ENCODE results near the gene ATP1A3.

ATP1A3 gene

DNA sequence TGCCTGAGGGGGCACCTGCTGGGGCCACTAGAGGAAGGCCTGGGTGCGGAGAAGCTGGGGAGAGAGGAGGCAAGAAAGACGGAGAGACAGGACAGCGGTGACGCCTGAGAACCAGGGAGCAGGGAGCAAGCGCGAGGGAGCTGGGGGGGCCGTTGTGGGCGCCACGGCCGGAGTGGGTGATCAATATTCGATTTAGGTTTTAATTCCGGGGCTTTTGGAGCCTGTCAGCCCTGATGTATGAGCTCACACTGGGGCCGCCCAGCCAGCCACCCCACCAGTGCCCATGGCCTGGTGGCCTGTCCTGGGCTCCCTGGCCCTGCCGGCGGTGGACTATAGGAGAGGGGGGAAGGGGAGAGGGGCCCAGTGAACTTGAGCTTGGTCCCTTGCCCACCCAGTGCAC is 57.1 kb downstream of the ATP1A3 start:
- H3K4me1 ChIP-seq (ENCODE audit: control insufficient read depth, insufficient read depth, low read length): peaks cover 5% of the 10 kb centered on the region
- H3K27ac ChIP-seq (ENCODE audit: insufficient read depth, low read depth, low read length, poor library complexity, severe bottlenecking): no peak overlapping the region
- 75 to 78% methylated on average over 15 of the region's 15 CpGs for WGBS, 2 experiments
- no peaks in the 10 kb centered on the region for H3K9me3 ChIP-seq (ENCODE audit: control insufficient read depth, low read length)
- H3K4me3 ChIP-seq (ENCODE audit: insufficient read depth, low read depth, low read length): no peak overlapping the region
- H3K27me3 ChIP-seq (ENCODE audit: control insufficient read depth, insufficient read depth, low read length, poor library complexity, severe bottlenecking): peaks cover 90% of the 10 kb centered on the region
- H3K36me3 ChIP-seq (ENCODE audit: control insufficient read depth, insufficient read depth, low read length): no peaks in the 10 kb centered on the region

DNA sequence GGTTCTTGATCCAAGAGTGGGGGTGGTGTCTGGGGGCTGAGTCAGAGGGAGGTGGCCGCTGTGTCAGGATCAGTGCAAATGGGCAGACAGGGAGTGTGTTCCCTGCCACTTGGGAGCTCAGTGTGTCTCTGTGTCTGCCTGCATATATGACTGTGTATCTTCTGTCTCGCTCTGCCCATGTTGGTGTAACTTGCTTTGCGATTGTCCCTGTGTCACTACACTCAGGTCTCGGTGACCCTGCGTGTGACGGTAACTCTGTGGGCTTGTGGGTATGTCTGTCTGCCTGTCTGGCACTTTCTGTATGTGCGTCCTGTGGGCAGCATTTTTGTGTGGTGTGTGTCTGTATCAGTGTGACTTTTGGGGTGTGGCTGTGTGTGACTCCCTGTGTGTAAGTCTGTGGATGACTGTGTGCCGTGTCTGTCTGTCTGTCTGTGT is 57.6 kb downstream of the ATP1A3 start:
- 86 to 88% methylated on average over 8 of the region's 8 CpGs for WGBS, 2 experiments
- peaks cover 91% of the 10 kb centered on the region for H3K27me3 ChIP-seq (ENCODE audit: control insufficient read depth, insufficient read depth, low read length, poor library complexity, severe bottlenecking)
- H3K4me3 ChIP-seq (ENCODE audit: insufficient read depth, low read depth, low read length): no peak overlapping the region
- H3K36me3 ChIP-seq (ENCODE audit: control insufficient read depth, insufficient read depth, low read length): no peaks in the 10 kb centered on the region
- H3K9me3 ChIP-seq (ENCODE audit: control insufficient read depth, low read length): no peaks in the 10 kb centered on the region
- peaks cover 5% of the 10 kb centered on the region for H3K4me1 ChIP-seq (ENCODE audit: control insufficient read depth, insufficient read depth, low read length)
- H3K27ac ChIP-seq (ENCODE audit: insufficient read depth, low read depth, low read length, poor library complexity, severe bottlenecking): no peak overlapping the region

DNA sequence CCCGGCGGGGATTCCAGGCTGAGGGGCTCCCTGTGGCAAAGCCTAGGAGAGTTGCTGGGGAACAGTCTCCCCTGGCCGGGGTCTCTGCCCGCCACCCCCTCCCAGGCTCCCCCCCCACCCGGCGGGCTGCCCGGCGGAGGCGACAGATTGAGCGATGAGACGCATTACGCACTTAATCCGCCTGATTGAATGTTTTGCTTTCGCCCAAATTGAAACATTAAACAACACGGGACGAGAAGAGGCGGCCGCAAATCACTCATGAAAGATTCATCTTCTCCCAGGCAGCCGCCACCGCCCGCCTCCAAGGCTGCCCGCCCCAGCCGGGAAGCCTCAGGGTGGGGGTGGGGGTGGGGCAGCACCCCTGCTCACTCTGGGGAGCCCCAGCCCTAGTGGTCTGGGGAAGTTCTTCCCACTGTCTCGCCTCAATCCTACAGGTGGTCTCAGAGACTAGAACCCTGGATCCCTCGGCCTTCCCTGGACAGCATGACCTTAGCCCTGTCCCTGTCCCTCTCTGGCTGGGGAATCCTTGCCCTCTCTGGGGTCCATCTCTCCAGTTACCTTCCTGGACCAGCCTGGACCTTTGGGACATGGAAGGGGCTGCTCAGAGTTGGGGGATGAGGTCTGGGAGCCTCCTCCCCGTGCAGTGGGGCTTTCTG is 58.1 kb downstream of the ATP1A3 start:
- H3K36me3 ChIP-seq (ENCODE audit: control insufficient read depth, insufficient read depth, low read length): no peaks in the 10 kb centered on the region
- no peak overlapping the region for H3K4me3 ChIP-seq (ENCODE audit: insufficient read depth, low read depth, low read length)
- 56 to 58% methylated on average over 26 of the region's 26 CpGs for WGBS, 2 experiments
- H3K4me1 ChIP-seq (ENCODE audit: control insufficient read depth, insufficient read depth, low read length): peaks cover 4% of the 10 kb centered on the region
- H3K27me3 ChIP-seq (ENCODE audit: control insufficient read depth, insufficient read depth, low read length, poor library complexity, severe bottlenecking): peaks cover 91% of the 10 kb centered on the region
- no peaks in the 10 kb centered on the region for H3K9me3 ChIP-seq (ENCODE audit: control insufficient read depth, low read length)
- no peak overlapping the region for H3K27ac ChIP-seq (ENCODE audit: insufficient read depth, low read depth, low read length, poor library complexity, severe bottlenecking)

DNA sequence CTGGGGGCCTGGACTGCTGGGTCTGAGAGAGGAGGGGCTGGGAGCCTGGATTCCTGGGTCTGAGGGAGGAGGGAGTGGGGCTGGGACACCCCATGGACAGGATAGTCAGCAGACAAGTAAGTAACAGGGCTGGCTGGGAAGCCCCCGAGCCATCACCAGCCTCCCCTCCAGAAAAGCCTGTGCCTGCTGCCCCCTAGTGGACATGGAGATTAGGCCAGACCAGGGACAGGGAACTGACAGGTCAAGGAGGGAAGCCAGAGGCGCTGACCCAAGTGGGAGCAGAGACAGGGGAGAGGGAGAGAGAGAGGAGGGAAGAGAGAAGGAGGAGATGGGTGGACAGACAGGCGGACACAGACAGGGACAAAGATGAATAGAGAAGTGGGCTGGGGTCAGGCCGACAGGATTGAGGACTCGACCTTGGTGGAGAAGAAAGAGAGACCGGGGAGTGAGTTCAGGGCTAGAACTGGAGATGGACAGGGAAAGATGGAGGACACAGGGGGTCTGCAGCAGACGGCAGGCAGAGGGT is 59.1 kb downstream of the ATP1A3 start:
- WGBS, 2 experiments: 31 to 32% methylated on average over 7 of the region's 7 CpGs
- Histone ChIP-seq H3K27me3 (ENCODE audit: control insufficient read depth, insufficient read depth, low read length, poor library complexity, severe bottlenecking) (peaks cover 91% of the 10 kb centered on the region), H3K4me1 (ENCODE audit: control insufficient read depth, insufficient read depth, low read length) (no peaks in the 10 kb centered on the region), H3K9me3 (ENCODE audit: control insufficient read depth, low read length) (no peaks in the 10 kb centered on the region), H3K36me3 (ENCODE audit: control insufficient read depth, insufficient read depth, low read length) (no peaks in the 10 kb centered on the region), H3K27ac (ENCODE audit: insufficient read depth, low read depth, low read length, poor library complexity, severe bottlenecking) (no peak overlapping the region), H3K4me3 (ENCODE audit: insufficient read depth, low read depth, low read length) (no peak overlapping the region)

DNA sequence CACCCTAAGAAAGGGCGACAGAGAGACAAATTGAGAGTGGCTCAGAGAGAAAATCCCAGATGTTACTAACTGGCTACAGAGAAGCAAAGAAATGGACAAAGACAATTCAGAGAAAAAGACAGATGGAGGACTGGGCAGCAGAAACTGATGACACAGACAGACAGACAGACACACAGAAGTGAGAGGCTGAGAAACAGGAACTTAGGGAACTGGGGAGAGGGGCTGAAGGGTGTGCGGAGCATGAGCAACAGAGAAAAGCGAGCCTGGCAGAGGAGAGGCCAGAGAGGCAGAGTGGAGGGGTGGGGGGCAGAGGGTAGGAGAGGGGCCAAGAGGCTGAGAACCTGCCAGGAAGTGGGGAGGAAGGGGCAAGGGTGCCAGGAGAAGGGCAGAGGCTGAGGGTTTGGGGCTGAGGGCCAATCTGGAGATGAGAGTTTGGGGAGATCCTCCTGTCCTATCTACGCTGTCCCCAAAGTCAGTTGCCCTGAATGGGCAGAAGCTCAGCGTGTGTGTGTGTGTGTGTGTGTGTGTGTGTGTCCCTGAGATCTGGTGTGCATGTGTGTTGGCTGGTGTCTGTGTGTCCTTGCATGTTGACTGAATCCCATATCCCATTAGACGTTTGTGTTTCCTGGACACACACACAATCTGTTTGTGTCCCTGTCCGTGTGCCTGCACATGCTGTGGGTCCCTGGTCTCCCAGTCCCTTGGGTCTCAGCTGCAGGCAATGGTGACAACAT is 60.2 kb downstream of the ATP1A3 start:
- Histone ChIP-seq H3K4me3 (ENCODE audit: insufficient read depth, low read depth, low read length) (no peak overlapping the region), H3K36me3 (ENCODE audit: control insufficient read depth, insufficient read depth, low read length) (no peaks in the 10 kb centered on the region), H3K27ac (ENCODE audit: insufficient read depth, low read depth, low read length, poor library complexity, severe bottlenecking) (no peak overlapping the region), H3K27me3 (ENCODE audit: control insufficient read depth, insufficient read depth, low read length, poor library complexity, severe bottlenecking) (peaks cover 96% of the 10 kb centered on the region), H3K9me3 (ENCODE audit: control insufficient read depth, low read length) (no peaks in the 10 kb centered on the region), H3K4me1 (ENCODE audit: control insufficient read depth, insufficient read depth, low read length) (peaks cover 1% of the 10 kb centered on the region)
- WGBS, 2 experiments: 46 to 54% methylated on average over 7 of the region's 7 CpGs

DNA sequence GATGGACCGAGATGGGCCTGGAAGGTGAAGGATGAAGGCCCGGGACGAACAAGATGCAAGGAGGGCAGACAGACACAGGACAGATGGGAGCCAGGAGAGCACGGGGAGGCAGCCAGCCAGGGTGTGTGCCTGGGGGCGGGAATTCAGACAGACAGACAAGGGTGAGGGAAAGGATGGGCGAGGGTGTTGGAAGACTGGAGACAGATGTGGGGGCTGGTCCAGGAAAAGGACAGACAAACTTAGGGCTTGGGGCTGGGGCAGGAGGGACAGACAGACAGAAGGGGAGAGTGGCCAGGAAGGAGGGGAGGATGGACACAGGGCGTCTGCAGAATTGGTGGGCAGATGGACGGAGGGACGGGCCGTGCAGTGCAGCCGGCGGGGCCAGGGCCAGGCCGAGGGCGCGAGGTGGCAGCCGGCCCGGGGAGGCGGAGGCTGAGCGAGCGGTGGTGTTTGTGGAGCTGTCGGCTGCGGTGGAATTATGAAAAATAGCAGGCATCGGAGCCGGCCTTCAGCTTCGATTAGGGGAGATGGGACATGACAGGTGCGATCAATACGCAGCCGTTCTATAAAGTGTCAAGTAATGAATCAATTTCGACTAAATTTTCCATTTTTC is 61.2 kb downstream of the ATP1A3 start:
- WGBS, 2 experiments: 33 to 35% methylated on average over 29 of the region's 29 CpGs
- H3K9me3 ChIP-seq (ENCODE audit: control insufficient read depth, low read length): no peaks in the 10 kb centered on the region
- H3K36me3 ChIP-seq (ENCODE audit: control insufficient read depth, insufficient read depth, low read length): no peaks in the 10 kb centered on the region
- no peak overlapping the region for H3K27ac ChIP-seq (ENCODE audit: insufficient read depth, low read depth, low read length, poor library complexity, severe bottlenecking)
- H3K4me1 ChIP-seq (ENCODE audit: control insufficient read depth, insufficient read depth, low read length): peaks cover 4% of the 10 kb centered on the region
- no peak overlapping the region for H3K4me3 ChIP-seq (ENCODE audit: insufficient read depth, low read depth, low read length)
- peaks cover 100% of the 10 kb centered on the region for H3K27me3 ChIP-seq (ENCODE audit: control insufficient read depth, insufficient read depth, low read length, poor library complexity, severe bottlenecking)

DNA sequence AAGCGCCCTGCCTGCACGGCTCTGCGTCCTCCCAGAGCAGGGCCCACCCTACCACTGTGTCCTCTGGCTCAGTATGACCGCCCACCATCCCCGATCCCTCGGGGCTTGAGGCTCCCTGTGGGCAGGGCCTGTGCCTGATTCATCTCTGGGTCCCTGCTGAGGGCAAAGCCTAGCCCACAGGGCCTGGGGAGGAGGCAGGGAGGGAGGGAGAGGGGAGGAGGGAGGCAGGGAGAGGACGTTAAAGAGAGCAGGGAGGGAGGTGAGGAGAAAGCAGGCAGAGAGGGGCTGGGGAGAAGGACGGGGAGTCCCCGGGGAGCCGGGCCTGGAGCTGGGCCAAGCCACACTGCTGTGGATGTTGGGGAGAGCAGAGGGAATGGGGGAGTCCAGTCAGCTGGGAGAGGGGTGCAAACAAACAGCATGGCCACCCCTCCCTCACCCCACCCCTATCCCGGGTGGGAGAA is 61.7 kb downstream of the ATP1A3 start:
- 19 to 21% methylated on average over 11 of the region's 11 CpGs for WGBS, 2 experiments
- Histone ChIP-seq H3K4me1 (ENCODE audit: control insufficient read depth, insufficient read depth, low read length) (peaks cover 4% of the 10 kb centered on the region), H3K4me3 (ENCODE audit: insufficient read depth, low read depth, low read length) (no peak overlapping the region), H3K27me3 (ENCODE audit: control insufficient read depth, insufficient read depth, low read length, poor library complexity, severe bottlenecking) (peaks cover 100% of the 10 kb centered on the region), H3K9me3 (ENCODE audit: control insufficient read depth, low read length) (no peaks in the 10 kb centered on the region), H3K36me3 (ENCODE audit: control insufficient read depth, insufficient read depth, low read length) (no peaks in the 10 kb centered on the region), H3K27ac (ENCODE audit: insufficient read depth, low read depth, low read length, poor library complexity, severe bottlenecking) (no peak overlapping the region)

DNA sequence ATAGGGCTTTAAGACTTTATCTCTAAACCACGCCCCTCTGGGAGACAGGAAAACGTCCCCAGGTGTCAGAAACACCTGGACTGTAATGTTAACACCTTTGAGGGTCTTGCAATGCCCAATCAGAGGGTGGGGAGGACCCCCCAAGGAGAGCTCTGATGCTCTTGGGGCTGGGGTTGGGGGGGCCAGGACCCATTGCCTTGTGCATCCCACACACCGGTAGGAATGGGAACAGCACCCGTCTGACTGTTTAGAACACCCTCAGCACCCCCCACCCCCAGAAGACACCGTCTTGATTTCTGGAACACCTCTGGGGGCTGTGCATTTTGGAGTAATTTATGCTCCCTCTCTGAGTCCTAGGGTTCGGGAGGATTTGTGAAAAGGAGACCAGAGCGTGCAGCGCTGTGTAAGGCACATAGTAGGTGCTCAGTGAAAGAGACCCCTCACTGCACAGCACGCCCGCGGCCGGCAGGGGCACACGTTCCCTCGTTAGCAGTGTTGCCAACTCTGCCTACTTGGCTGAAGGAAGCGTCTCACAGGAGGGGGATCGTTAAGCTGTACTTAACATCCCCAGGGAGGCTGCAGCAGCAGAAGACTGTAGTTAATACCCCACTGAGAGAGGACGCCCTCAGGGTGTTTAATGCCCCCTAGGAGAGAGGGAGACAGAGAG is 63.0 kb downstream of the ATP1A3 start:
- peaks cover 100% of the 10 kb centered on the region for H3K27me3 ChIP-seq (ENCODE audit: control insufficient read depth, insufficient read depth, low read length, poor library complexity, severe bottlenecking)
- H3K27ac ChIP-seq (ENCODE audit: insufficient read depth, low read depth, low read length, poor library complexity, severe bottlenecking): no peak overlapping the region
- H3K36me3 ChIP-seq (ENCODE audit: control insufficient read depth, insufficient read depth, low read length): no peaks in the 10 kb centered on the region
- peaks cover 4% of the 10 kb centered on the region for H3K4me1 ChIP-seq (ENCODE audit: control insufficient read depth, insufficient read depth, low read length)
- no peak overlapping the region for H3K4me3 ChIP-seq (ENCODE audit: insufficient read depth, low read depth, low read length)
- WGBS, 2 experiments: 6 to 7% methylated on average over 17 of the region's 17 CpGs
- no peaks in the 10 kb centered on the region for H3K9me3 ChIP-seq (ENCODE audit: control insufficient read depth, low read length)

DNA sequence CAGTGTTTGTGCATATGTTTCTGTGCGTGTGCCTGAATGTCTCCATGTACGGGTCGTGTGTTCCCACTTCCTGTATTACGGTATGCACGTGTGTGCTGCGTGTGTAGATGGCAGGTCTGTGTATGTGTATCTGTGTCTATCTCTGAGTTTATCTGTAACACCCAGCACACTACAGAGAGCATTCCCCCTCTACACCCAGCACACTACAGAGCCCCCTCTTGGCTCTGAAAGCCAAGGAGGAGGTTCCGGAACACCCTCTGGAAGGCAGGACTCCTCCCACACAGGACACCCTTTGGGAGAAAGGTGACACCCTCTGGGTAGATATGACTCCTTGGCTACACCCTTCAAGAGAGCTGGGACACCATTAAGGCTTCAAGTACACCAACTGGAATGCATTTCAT is 63.7 kb downstream of the ATP1A3 start:
- H3K4me3 ChIP-seq (ENCODE audit: insufficient read depth, low read depth, low read length): no peak overlapping the region
- peaks cover 100% of the 10 kb centered on the region for H3K27me3 ChIP-seq (ENCODE audit: control insufficient read depth, insufficient read depth, low read length, poor library complexity, severe bottlenecking)
- WGBS, 2 experiments: 42 to 47% methylated on average over 7 of the region's 7 CpGs
- no peaks in the 10 kb centered on the region for H3K9me3 ChIP-seq (ENCODE audit: control insufficient read depth, low read length)
- H3K4me1 ChIP-seq (ENCODE audit: control insufficient read depth, insufficient read depth, low read length): peaks cover 4% of the 10 kb centered on the region
- no peaks in the 10 kb centered on the region for H3K36me3 ChIP-seq (ENCODE audit: control insufficient read depth, insufficient read depth, low read length)
- no peak overlapping the region for H3K27ac ChIP-seq (ENCODE audit: insufficient read depth, low read depth, low read length, poor library complexity, severe bottlenecking)

Measured in ectodermal cell (in vitro differentiated cells).